Glutamatergic neuron (in vitro differentiated cells): ENCODE data around the gene SIPA1L3. TPM values are rescaled to one million over a fixed set of nuclear protein-coding genes. Genes with fewer than 3 reads are reported as not detected.

Experiments
- DNase-seq: peaks from one replicate; pipeline ENCODE4 v3.0.0; 2022
- H3K27ac Mint-ChIP-seq: one replicate; pipeline ENCODE4 v1.8.0; 2020; ENCODE audit warnings: mild to moderate bottlenecking, mixed read lengths, inconsistent platforms; ENCODE audit not compliant: unreplicated experiment
- H3K27me3 Mint-ChIP-seq: one replicate; pipeline ENCODE4 v1.8.0; 2020; ENCODE audit warnings: mild to moderate bottlenecking, moderate library complexity, mixed read lengths, inconsistent platforms; ENCODE audit not compliant: unreplicated experiment
- H3K36me3 Mint-ChIP-seq: one replicate; pipeline ENCODE4 v1.8.0; 2020; ENCODE audit warnings: mild to moderate bottlenecking, mixed read lengths, inconsistent platforms; ENCODE audit not compliant: unreplicated experiment
- H3K4me1 Mint-ChIP-seq: one replicate; pipeline ENCODE4 v1.8.0; 2020; ENCODE audit warnings: mild to moderate bottlenecking, low read depth, mixed read lengths, inconsistent platforms; ENCODE audit not compliant: unreplicated experiment
- H3K4me3 Mint-ChIP-seq: one replicate; pipeline ENCODE4 v1.8.0; 2020; ENCODE audit warnings: mild to moderate bottlenecking, mixed read lengths, inconsistent platforms; ENCODE audit not compliant: unreplicated experiment
- H3K9me3 Mint-ChIP-seq: one replicate; pipeline ENCODE4 v1.8.0; 2020; ENCODE audit warnings: mild to moderate bottlenecking, moderate library complexity, mixed read lengths, inconsistent platforms; ENCODE audit not compliant: unreplicated experiment
- total RNA-seq: library from RNA; stranded (reverse); fragmentation: NEBNext Ultra II Directional; extraction: Animal tissue kit (Norgen Biotek cat#: 25700); gene quantifications from one replicate; pipeline ENCODE4 v1.2.1, GENCODE V29; 2021; ENCODE audit not compliant: unreplicated experiment
- TF ChIP-seq, protein P1 (sequence below): fragments of 200-600 bp; sonication (generic); IDR thresholded peaks from one replicate; pipeline ENCODE4 v1.5.0; 2021; ENCODE audit not compliant: partially characterized antibody, unreplicated experiment

SIPA1L3 gene
- total RNA-seq, 1 donor from 2014 or later: 97.7 TPM

DNA sequence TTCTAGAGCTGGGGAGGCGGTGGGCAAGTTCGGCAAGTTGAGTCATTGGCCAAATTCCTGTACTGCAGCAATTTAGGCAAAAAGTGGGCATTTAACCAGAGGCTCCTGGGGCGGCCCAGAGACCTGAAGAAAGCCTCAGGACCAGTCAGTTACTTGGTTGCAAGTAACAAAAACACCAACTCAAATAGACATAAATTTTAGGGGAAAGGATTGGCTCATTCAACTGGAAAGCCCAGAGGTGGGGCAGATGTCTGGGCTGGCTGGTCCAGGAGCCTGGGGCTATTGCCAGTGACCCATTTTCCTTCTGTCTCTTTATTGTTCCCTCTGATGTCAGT lies 97.1 kb downstream of the SIPA1L3 start:
- H3K27ac Mint-ChIP-seq: no peak overlapping the region
- no peak overlapping the region for H3K4me3 Mint-ChIP-seq
- peaks cover 37% of the 10 kb centered on the region for H3K4me1 Mint-ChIP-seq
- no peak for DNase-seq
- peaks cover 11% of the 10 kb centered on the region for H3K9me3 Mint-ChIP-seq
- TF ChIP-seq, protein P1, sequence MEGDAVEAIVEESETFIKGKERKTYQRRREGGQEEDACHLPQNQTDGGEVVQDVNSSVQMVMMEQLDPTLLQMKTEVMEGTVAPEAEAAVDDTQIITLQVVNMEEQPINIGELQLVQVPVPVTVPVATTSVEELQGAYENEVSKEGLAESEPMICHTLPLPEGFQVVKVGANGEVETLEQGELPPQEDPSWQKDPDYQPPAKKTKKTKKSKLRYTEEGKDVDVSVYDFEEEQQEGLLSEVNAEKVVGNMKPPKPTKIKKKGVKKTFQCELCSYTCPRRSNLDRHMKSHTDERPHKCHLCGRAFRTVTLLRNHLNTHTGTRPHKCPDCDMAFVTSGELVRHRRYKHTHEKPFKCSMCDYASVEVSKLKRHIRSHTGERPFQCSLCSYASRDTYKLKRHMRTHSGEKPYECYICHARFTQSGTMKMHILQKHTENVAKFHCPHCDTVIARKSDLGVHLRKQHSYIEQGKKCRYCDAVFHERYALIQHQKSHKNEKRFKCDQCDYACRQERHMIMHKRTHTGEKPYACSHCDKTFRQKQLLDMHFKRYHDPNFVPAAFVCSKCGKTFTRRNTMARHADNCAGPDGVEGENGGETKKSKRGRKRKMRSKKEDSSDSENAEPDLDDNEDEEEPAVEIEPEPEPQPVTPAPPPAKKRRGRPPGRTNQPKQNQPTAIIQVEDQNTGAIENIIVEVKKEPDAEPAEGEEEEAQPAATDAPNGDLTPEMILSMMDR: no peak
- H3K27me3 Mint-ChIP-seq: peaks cover 16% of the 10 kb centered on the region
- H3K36me3 Mint-ChIP-seq: no peaks in the 10 kb centered on the region

DNA sequence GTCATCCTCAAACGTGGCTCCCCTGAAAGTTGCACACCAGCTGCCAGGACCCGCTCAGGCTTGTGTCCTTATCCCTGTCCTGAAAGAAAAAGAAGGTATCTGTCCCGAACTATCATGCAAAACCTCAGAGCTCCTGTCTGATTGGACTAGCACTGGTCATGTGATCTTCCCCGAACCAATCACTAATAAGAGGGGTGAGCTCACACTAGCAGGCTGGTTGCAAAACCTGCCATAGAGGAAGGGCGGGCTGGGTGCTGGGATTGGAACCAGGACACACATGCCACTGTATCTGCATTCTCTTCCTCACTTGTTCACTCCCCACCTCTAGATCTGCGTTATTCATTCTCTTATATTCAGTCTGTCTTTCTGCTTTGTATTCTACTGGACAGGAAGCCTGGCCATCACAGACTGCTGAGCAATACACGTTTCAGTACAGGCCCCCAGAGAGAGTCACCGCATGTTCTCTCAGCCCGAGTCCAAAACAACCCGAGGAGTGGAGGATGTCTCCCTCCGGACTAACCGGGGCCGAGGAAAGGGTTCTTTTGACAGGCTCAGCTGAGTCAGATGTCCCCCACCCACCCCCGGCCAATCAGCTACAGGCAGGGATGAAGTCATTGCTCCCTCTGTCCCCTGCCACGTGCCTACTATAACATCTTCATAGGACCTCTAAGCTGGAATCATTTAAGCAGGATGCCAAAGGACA lies 97.7 kb downstream of the SIPA1L3 start:
- Mint-ChIP-seq H3K27ac (no peak overlapping the region), H3K9me3 (peaks cover 12% of the 10 kb centered on the region), H3K36me3 (no peaks in the 10 kb centered on the region), H3K4me3 (no peak overlapping the region), H3K27me3 (peaks cover 16% of the 10 kb centered on the region), H3K4me1 (peaks cover 33% of the 10 kb centered on the region)
- TF ChIP-seq, protein P1: no peak
- DNase-seq: peak; percentile 86

DNA sequence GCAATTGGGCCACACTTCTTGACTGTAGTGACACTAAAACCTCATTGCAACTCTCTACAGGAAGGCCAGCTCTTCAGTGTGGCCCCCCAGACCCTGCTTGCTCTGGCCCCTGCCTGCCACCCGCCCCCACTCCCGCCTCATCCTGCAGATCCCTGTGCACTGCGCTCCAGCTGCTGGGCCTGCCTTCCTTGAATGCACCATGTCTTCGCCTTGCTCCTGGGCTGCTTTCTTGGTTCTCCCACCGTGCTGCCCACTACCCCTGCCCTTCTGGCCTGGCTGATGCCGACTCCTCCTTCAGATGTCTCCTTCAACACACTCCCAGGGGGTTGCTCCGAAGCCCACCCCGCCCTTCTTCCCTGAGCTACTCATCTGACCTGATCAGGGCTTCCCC lies 98.2 kb downstream of the SIPA1L3 start:
- peaks cover 33% of the 10 kb centered on the region for H3K4me1 Mint-ChIP-seq
- peaks cover 16% of the 10 kb centered on the region for H3K27me3 Mint-ChIP-seq
- peak; percentile 56 for DNase-seq
- TF ChIP-seq, protein P1: no peak
- peaks cover 16% of the 10 kb centered on the region for H3K9me3 Mint-ChIP-seq
- H3K4me3 Mint-ChIP-seq: no peak overlapping the region
- H3K27ac Mint-ChIP-seq: no peak overlapping the region
- no peaks in the 10 kb centered on the region for H3K36me3 Mint-ChIP-seq

DNA sequence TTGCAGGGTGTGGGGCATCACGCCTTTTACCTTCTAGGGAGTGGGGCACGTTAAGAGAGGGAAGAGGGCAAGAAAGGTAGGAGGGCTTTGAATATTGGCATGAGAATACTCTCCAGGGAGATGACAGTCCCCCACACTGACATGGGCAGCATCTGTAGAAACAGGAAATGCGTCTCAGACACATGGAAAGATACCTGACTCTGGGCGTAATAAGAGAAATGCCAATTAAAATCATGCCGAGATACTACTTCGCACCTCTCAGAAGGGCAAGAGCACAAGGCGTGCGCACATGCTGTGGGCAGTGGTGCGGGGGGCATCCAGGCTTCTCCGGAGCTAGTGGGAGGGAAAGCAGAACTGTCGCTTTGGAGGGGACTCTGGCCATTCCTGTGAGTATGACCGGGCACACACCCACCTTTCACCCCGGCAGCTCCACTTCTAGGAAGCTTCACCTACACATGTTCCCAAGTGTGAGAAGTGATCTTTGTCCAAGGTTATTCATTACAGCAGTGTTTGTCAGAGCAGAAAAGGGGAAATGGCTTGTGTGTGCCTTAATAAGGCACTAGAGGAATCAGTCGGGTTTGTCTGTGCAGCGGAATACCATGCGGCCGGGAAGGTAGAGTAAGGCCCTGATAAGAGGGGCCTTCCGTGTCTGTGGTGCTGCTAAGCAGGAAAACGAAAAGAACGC lies 99.5 kb downstream of the SIPA1L3 start:
- peak overlapping the region; percentile 28 for H3K4me3 Mint-ChIP-seq
- no peaks in the 10 kb centered on the region for H3K36me3 Mint-ChIP-seq
- H3K27me3 Mint-ChIP-seq: peaks cover 14% of the 10 kb centered on the region
- H3K9me3 Mint-ChIP-seq: peaks cover 16% of the 10 kb centered on the region
- TF ChIP-seq, protein P1: no peak
- H3K4me1 Mint-ChIP-seq: peaks cover 35% of the 10 kb centered on the region
- H3K27ac Mint-ChIP-seq: no peak overlapping the region
- DNase-seq: no peak

DNA sequence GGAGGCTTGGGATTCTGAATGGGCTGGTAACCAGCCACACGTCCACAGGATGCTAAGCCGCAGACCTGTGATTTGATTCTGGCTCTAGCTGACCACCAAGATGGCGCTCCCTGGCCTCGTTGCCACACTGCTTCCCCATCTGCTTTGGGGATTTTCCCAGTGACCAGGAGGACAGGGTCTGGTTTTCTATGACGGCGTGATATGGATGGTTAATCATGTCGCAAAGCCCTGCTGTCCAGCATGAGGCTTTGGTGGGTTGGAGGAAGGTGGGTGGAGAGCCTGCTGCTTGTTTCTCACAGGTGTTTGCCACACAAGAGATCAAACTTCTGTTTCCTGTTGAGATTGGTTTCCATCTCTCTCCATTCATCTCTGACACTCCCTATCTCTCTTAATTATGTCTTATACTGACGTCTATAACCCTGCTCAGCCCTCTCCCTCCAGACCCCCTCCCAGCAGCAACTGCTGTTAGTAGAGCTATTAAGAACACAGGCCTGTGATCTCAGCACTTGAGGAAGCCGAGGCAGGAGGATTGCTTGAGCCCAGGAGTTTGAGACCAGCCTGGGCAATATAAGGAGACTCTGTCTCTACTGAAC lies 102.7 kb downstream of the SIPA1L3 start:
- H3K27me3 Mint-ChIP-seq: peaks cover 9% of the 10 kb centered on the region
- peak overlapping the region; percentile 52 for H3K27ac Mint-ChIP-seq
- TF ChIP-seq, protein P1: no peak
- no peaks in the 10 kb centered on the region for H3K36me3 Mint-ChIP-seq
- DNase-seq: no peak
- H3K4me3 Mint-ChIP-seq: no peak overlapping the region
- peaks cover 40% of the 10 kb centered on the region for H3K4me1 Mint-ChIP-seq
- peaks cover 16% of the 10 kb centered on the region for H3K9me3 Mint-ChIP-seq
